HUES64 (cell line): ENCODE data around the gene ARMC7.
"Not testable (repeated sequence)": the region's sequence is repeated elsewhere in the genome, so short reads cannot be mapped to it uniquely, and the experiment has no call there.

Experiments used
- H3K27ac ChIP-seq: 2 replicates; pipeline ENCODE4 v1.7.0; 2013; ENCODE audit warnings: low read depth, low read length, inconsistent platforms
- H3K27me3 ChIP-seq: 2 replicates; pipeline ENCODE4 v1.6.1; 2013; ENCODE audit warnings: mild to moderate bottlenecking, low read length; ENCODE audit not compliant: insufficient read depth
- H3K36me3 ChIP-seq: 2 replicates; pipeline ENCODE4 v1.6.1; 2013; ENCODE audit warnings: mild to moderate bottlenecking, low read length; ENCODE audit not compliant: insufficient read depth
- H3K4me1 ChIP-seq: 2 replicates; pipeline ENCODE4 v1.6.1; 2013; ENCODE audit warnings: mild to moderate bottlenecking, low read length, moderate library complexity; ENCODE audit not compliant: insufficient read depth
- H3K4me3 ChIP-seq: 2 replicates; pipeline ENCODE4 v1.5.1; 2013; ENCODE audit warnings: mild to moderate bottlenecking, low read length, moderate library complexity
- H3K9ac ChIP-seq: 2 replicates; pipeline ENCODE4 v1.6.1; 2013; ENCODE audit warnings: mild to moderate bottlenecking, low read depth, low read length
- H3K9me3 ChIP-seq: 2 replicates; pipeline ENCODE4 v1.6.1; 2013; ENCODE audit warnings: low read depth, low read length; ENCODE audit not compliant: insufficient read depth
- WGBS: fragments of 150-250, 120-280 bp; methylation state at CpG from one replicate; pipeline ENCODE4 v1.1.7; 2013; ENCODE audit warnings: missing lambda C conversion rate; 5-methylcytosine and 5-hydroxymethylcytosine counted together

ARMC7 gene

DNA sequence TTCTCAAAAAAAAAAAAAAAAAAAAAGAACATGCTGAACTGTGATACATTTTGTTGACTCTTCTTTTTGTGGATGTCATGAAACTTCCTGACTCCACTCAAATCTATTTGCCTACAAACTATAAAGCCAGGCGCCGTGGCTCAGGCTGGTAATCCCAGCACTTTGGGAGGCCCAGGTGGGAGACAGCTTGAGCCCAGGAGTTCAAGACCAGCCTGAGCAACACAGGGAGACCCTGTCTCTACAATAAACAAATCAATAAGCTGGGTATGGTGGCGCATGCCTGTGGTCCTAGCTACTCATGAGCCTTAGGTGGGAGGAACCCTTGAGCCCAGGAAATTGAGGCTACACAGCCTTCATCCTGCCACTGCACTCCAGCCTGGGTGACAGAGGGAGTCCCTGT, 23.2 kb downstream of the ARMC7 start:
- H3K27ac ChIP-seq, result no peak overlapping the region
- H3K36me3 ChIP-seq, result peaks cover 56% of the 10 kb centered on the region

DNA sequence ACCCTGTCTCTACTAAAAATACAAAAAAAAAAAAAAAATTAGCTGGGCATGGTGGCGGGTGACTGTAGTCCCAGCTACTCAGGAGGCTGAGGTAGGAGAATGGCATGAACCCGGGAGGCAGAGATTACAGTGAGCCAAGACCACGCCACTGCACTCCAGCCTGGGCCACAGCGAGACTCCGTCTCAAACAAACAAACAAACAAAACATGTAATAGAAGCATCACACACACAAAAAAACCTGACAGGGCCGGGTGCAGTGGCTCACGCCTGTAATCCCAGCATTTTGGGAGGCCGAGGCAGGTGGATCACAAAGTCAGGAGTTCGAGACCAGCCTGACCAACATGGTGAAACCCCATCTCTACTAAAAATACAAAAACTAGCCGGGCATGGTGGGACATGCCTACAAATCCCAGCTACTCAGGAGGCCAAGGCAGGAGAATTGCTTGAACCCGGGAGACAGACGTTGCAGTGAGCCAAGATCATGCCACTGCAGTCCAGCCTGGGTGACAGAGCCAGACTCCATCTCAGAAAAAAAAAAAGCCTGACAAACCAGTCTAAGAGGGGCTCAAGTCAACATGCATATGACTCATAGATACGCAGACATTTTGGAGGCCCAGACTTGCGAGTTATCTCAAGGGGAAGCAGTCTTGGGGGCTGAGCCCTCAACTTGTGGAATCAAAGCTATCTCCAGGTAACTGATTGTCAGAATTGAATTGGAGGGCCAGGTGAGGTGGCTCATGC, 24.0 kb downstream of the ARMC7 start:
- WGBS, result 93% methylated on average over 14 of the region's 14 CpGs
- H3K9me3 ChIP-seq, H3K9ac ChIP-seq, H3K27ac ChIP-seq, H3K4me3 ChIP-seq, H3K27me3 ChIP-seq, H3K4me1 ChIP-seq: not testable (repeated sequence)
- peaks cover 60% of the 10 kb centered on the region for H3K36me3 ChIP-seq

More for the DNA sequence above, 23.2 kb downstream of the ARMC7 start:
- Histone ChIP-seq H3K4me1 (no peaks in the 10 kb centered on the region; the same call in 1 of the 2 replicates), H3K4me3 (no peak overlapping the region), H3K9me3 (no peaks in the 10 kb centered on the region), H3K27me3 (no peaks in the 10 kb centered on the region), H3K9ac (no peak overlapping the region)
- WGBS, result 91% methylated on average over 3 of the region's 3 CpGs

DNA sequence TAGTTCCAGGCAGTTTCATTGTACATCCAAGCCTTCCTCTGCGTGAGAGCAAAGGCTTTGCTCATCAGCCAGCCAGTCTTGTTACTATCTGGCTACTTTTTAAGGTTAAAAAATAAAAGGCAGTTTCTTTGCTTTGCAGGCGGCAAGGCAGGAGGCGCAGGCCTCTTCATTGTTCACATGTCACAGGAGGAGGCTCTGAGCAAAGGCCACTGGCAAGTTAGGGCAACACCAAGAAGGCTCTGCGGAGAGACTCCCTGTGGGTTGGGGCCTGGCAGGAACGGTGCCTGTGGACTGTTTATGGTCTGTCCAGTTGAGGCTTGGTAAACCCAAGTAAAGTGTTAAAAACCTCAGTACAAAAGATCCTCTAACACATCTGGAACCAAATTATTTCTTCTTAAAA, 25.7 kb downstream of the ARMC7 start:
- Histone ChIP-seq H3K27ac (peak overlapping the region; percentile 52; the same call in 1 of the 2 replicates), H3K27me3 (no peaks in the 10 kb centered on the region), H3K36me3 (peaks cover 61% of the 10 kb centered on the region), H3K4me1 (no peaks in the 10 kb centered on the region; the same call in 1 of the 2 replicates), H3K9ac (no peak overlapping the region), H3K9me3 (no peaks in the 10 kb centered on the region), H3K4me3 (no peak overlapping the region)
- WGBS, result 90% methylated on average over 5 of the region's 5 CpGs

DNA sequence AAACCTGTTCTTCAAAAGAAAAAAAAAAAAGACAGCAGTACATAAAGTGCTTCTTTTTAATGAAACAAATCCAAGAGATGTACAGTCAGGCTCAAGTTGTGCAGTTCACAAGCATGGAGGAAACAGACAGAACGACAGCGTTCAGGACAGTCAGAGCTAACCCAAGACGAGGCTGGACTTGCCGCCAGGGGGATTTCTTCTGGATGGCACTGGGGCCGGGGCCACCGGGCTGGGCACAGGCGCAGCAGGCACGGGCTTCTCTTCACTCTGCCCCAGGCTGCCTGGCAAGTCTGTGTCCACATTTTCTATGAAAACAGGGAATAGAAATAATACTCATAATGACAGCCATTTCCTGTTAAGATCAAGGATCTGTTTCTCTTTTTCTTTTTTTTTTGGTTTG, 26.2 kb downstream of the ARMC7 start:
- peaks cover 65% of the 10 kb centered on the region for H3K36me3 ChIP-seq
- H3K27ac ChIP-seq, result peak overlapping the region; percentile 10; the same call in 1 of the 2 replicates
- no peaks in the 10 kb centered on the region for H3K27me3 ChIP-seq
- no peak overlapping the region for H3K4me3 ChIP-seq
- no peak overlapping the region for H3K9ac ChIP-seq
- 98% methylated on average over 8 of the region's 8 CpGs for WGBS
- H3K9me3 ChIP-seq, result no peaks in the 10 kb centered on the region
- no peaks in the 10 kb centered on the region for H3K4me1 ChIP-seq

DNA sequence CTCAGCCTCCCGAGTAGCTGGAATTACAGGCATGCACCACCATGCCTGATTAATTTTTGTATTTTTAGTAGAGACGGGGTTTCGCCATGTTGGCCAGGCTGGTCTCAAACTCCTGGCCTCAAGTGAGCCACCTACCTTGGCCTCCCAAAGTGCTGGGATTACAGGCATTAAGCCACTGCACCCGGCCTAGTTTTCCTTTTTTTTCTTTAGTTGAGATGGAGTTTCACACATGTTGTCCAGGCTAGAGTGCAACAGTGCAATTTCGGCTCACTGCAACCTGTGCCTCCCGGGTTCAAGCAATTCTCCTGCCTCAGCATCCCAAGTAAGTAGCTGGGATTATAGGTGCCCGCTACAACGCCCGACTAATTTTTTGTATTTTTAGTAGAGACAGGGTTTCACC, 28.0 kb downstream of the ARMC7 start:
- H3K4me3 ChIP-seq, H3K9me3 ChIP-seq, H3K9ac ChIP-seq, H3K27ac ChIP-seq, H3K4me1 ChIP-seq, H3K27me3 ChIP-seq: not testable (repeated sequence)
- H3K36me3 ChIP-seq, result peaks cover 80% of the 10 kb centered on the region
- WGBS, result 97% methylated on average over 9 of the region's 9 CpGs

DNA sequence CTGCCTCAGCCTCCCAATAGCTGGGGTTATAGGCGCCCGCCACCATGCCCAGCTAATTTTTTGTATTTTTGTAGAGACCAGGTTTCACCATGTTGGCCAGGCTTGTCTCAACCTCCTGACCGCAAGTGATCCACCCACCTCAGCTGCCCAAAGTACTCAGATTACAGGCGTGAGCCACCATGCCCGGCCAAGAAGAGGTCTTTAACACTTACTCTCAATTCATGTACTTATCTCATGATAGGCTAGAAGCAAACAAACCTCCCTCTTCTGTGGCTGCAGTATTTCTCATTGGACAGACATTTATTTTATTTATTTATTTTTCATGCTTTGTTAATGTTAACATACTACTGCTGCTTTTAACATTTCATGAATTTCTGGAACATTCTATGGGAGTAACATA, 28.8 kb downstream of the ARMC7 start:
- H3K27me3 ChIP-seq, result no peaks in the 10 kb centered on the region
- no peak overlapping the region for H3K9ac ChIP-seq
- no peaks in the 10 kb centered on the region for H3K9me3 ChIP-seq
- H3K27ac ChIP-seq, result no peak overlapping the region
- peaks cover 88% of the 10 kb centered on the region for H3K36me3 ChIP-seq
- H3K4me1 ChIP-seq, result no peaks in the 10 kb centered on the region
- H3K4me3 ChIP-seq, result no peak overlapping the region
- WGBS, result 95% methylated on average over 5 of the region's 5 CpGs

DNA sequence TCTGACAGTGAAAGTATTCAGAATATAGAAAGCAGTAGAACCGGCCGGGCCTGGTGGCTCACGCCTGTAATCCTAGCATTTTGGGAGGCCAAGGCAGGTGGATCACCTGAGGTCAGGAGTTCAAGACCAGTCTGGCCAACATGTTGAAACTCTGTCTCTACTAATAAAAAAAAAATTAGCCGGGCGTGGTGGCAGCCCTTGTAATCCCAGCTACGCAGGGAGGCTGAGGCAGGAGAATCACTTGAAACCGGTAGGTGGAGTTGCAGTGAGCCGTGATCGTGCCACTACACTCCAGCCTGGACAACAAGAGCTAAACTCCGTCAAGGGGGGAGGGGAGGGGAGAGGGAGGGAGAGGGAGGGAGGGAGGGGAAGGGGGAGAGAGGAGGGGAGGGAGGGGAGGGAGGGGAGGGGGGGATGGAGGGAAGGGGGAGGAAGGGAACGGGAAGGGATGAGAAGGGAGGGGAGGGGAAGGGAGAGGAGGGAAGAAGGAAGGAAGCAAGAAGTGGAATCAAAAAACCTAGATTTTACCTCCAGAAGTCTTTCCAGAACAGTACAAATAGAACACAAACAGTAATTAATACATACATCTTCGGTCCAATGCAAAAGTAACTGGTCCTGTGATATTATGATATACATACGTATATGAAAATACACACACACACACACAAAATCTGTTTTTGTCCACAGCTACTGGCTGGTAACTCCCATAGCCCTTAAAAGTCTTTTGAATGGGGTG, 32.6 kb downstream of the ARMC7 start:
- Histone ChIP-seq H3K36me3 (peaks cover 97% of the 10 kb centered on the region), H3K9ac (no peak overlapping the region)

DNA sequence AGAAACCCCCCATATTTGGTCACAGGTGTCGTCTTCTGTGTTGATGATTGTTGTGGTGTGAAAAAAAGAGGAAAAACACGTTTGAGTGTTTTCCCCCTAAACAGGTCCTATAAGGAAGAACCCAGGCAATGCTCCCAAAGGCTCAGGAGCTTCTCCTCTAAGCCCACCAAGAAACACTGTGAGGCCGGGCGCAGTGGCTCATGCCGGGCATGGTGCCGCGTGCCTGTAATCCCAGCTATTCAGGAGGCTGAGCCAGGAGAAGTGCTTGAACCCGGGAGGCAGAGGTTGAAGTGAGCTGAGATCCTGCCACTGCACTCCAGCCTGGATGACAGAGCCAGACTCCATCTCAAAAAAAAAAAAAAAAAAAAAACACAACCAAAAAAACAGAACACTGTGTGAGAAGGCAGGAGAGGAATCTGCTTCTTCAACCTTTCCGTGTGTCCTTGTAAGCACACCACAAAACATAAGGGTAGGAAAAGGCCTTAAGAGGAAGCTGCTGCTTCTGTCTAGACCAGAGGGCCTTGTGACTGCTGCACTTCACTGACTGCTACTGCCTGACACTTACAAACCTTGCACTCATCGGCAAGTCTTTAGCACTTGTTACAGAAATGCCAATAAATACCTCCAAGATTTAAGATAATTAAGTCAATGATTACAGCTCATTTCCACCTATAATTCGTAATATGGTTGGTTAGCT, 35.2 kb downstream of the ARMC7 start:
- H3K9ac ChIP-seq, result no peak overlapping the region
- H3K4me3 ChIP-seq, result no peak overlapping the region
- no peaks in the 10 kb centered on the region for H3K27me3 ChIP-seq
- H3K4me1 ChIP-seq, result no peaks in the 10 kb centered on the region
- peaks cover 94% of the 10 kb centered on the region for H3K36me3 ChIP-seq
- 97% methylated on average over 11 of the region's 11 CpGs for WGBS
- H3K9me3 ChIP-seq, result no peaks in the 10 kb centered on the region
- H3K27ac ChIP-seq, result no peak overlapping the region

More for the DNA sequence above, 32.6 kb downstream of the ARMC7 start:
- H3K4me3 ChIP-seq, result no peak overlapping the region
- no peak overlapping the region for H3K27ac ChIP-seq
- H3K27me3 ChIP-seq, result no peaks in the 10 kb centered on the region
- WGBS, result 96% methylated on average over 11 of the region's 13 CpGs
- H3K4me1 ChIP-seq, result no peaks in the 10 kb centered on the region
- H3K9me3 ChIP-seq, result no peaks in the 10 kb centered on the region

DNA sequence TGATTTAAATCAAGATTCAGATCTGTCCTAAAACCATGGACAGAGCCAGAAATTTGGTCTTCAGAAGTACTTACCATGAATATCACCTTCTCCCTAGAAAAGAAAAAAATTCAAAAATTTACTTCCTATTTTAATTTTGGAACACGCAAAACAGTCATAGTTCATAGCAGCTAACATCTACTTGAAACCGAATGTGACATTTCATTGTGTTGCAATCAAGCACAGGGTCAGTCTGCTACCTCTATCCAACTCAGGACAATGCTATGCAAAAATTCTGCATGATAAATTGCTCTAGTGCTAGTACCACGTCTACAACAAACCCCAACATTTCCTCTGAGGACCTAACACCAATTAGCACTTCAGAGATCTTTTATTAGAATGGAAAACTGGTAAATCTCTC, 36.8 kb downstream of the ARMC7 start:
- Histone ChIP-seq H3K27me3 (no peaks in the 10 kb centered on the region), H3K27ac (no peak overlapping the region), H3K4me3 (no peak overlapping the region), H3K9me3 (no peaks in the 10 kb centered on the region), H3K4me1 (no peaks in the 10 kb centered on the region), H3K9ac (no peak overlapping the region), H3K36me3 (peaks cover 79% of the 10 kb centered on the region)
- 92% methylated on average over 3 of the region's 3 CpGs for WGBS

DNA sequence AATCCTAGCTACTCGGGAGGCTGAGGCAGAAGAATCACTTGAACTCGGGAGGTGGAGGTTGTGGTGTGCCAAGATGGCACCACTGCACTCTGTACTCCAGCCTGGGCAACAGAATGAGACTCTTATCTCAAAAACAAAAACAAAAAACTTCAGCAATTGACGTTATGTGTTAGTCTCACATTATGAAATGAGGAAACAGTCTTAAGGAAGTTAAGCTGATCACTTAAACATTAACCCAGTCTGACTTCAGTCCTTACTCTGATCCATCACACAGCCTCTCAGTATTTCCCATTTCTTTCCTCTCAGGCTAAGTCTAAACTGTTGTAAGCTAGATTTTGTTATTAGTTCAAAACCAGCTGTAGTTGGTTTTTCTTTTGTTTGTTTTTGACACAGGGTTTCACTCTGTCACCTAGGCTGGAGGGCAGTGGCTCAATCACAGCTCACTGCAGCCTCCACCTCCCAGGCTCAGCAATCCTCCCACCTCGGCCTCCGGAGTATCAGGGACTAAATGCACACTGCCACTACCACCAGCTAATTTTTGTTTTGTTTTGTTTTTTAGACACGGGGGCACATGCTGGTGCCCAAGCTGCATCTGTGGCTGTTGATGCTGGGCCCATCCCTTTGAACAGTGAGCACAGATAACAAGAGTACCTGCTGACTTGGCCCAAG, 38.2 kb downstream of the ARMC7 start:
- peaks cover 13% of the 10 kb centered on the region for H3K4me1 ChIP-seq
- 98% methylated on average over 6 of the region's 6 CpGs for WGBS

DNA sequence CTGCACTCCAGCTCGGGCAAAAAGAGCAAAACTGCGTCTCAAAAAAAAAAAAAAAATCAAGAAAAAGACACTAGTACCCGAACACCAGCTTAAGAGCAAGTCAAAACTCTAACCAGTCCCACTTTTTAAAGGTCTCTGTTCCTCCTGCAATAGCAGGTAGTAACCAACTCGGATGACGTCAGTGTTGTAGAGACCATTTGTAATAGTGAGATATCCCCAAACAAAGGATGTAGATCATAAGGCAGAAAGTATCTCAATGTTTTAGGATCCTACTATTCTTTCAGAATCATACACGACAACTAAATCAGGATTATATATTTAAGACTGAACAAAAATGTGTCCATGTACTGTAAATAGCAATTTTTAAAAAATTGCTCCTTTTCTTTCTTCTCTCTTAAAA, 42.2 kb downstream of the ARMC7 start:
- peaks cover 23% of the 10 kb centered on the region for H3K4me1 ChIP-seq
- H3K9ac ChIP-seq, result peak overlapping the region; percentile 95; the same call in 1 of the 2 replicates
- peak overlapping the region; percentile 94 for H3K4me3 ChIP-seq
- H3K9me3 ChIP-seq, result no peaks in the 10 kb centered on the region
- peaks cover 27% of the 10 kb centered on the region for H3K36me3 ChIP-seq
- WGBS, result 72% methylated on average over 3 of the region's 6 CpGs
- H3K27ac ChIP-seq, result no peak overlapping the region
- no peaks in the 10 kb centered on the region for H3K27me3 ChIP-seq

More for the DNA sequence above, 38.2 kb downstream of the ARMC7 start:
- no peaks in the 10 kb centered on the region for H3K27me3 ChIP-seq
- no peak overlapping the region for H3K4me3 ChIP-seq
- peaks cover 66% of the 10 kb centered on the region for H3K36me3 ChIP-seq
- H3K9me3 ChIP-seq, result no peaks in the 10 kb centered on the region
- no peak overlapping the region for H3K9ac ChIP-seq
- no peak overlapping the region for H3K27ac ChIP-seq
